Activated naive CD8-positive, alpha-beta T cell (primary cell): ENCODE results near the gene DICER1.

Source experiments
- H3K27ac Mint-ChIP-seq: one replicate; pipeline ENCODE4 v1.8.0; 2021; ENCODE audit warnings: mixed read lengths
- H3K27me3 Mint-ChIP-seq: one replicate; pipeline ENCODE4 v1.8.0; 2021; ENCODE audit warnings: mixed read lengths
- H3K36me3 Mint-ChIP-seq: one replicate; pipeline ENCODE4 v1.8.0; 2021; ENCODE audit warnings: mixed read lengths
- H3K4me1 Mint-ChIP-seq: one replicate; pipeline ENCODE4 v1.8.0; 2021; ENCODE audit warnings: low read depth, mixed read lengths
- H3K4me3 Mint-ChIP-seq: one replicate; pipeline ENCODE4 v1.8.0; 2021; ENCODE audit warnings: mild to moderate bottlenecking, mixed read lengths
- H3K9me3 Mint-ChIP-seq: one replicate; pipeline ENCODE4 v1.8.0; 2021; ENCODE audit warnings: low read depth, mixed read lengths

Gene DICER1

GRCh38 chr14:95106971-95107370, 50.4 kb downstream of the DICER1 start:
- Mint-ChIP-seq H3K4me1 (peaks cover 9% of the 10 kb centered on the region), H3K4me3 (no peak overlapping the region), H3K27me3 (no peaks in the 10 kb centered on the region), H3K9me3 (no peaks in the 10 kb centered on the region), H3K36me3 (peaks cover 17% of the 10 kb centered on the region), H3K27ac (no peak overlapping the region)

- H3K9me3 Mint-ChIP-seq, result no peaks in the 10 kb centered on the region
- peaks cover 17% of the 10 kb centered on the region for H3K36me3 Mint-ChIP-seq
- H3K4me1 Mint-ChIP-seq, result peaks cover 20% of the 10 kb centered on the region
- no peaks in the 10 kb centered on the region for H3K27me3 Mint-ChIP-seq
- H3K27ac Mint-ChIP-seq, result no peak overlapping the region
- H3K4me3 Mint-ChIP-seq, result no peak overlapping the region
These were observed 52.4 kb downstream of the DICER1 start for GRCh38 chr14:95104911-95105310.

- H3K9me3 Mint-ChIP-seq, result no peaks in the 10 kb centered on the region
- no peaks in the 10 kb centered on the region for H3K27me3 Mint-ChIP-seq
- peaks cover 27% of the 10 kb centered on the region for H3K4me1 Mint-ChIP-seq
- no peak overlapping the region for H3K27ac Mint-ChIP-seq
- no peak overlapping the region for H3K4me3 Mint-ChIP-seq
- peaks cover 15% of the 10 kb centered on the region for H3K36me3 Mint-ChIP-seq
These were observed 54.7 kb downstream of the DICER1 start for GRCh38 chr14:95102680-95103044.

GRCh38 chr14:95101736-95102679, 55.3 kb downstream of the DICER1 start:
- Mint-ChIP-seq H3K27ac (peak overlapping the region; percentile 5), H3K9me3 (no peaks in the 10 kb centered on the region), H3K27me3 (no peaks in the 10 kb centered on the region), H3K4me3 (no peak overlapping the region), H3K4me1 (peaks cover 27% of the 10 kb centered on the region), H3K36me3 (peaks cover 14% of the 10 kb centered on the region)

- peaks cover 12% of the 10 kb centered on the region for H3K36me3 Mint-ChIP-seq
- H3K27ac Mint-ChIP-seq, result peak overlapping the region; percentile 16
These were observed 58.2 kb downstream of the DICER1 start for GRCh38 chr14:95098984-95099599.

GRCh38 chr14:95097385-95097784, 59.9 kb downstream of the DICER1 start:
- Mint-ChIP-seq H3K27ac (no peak overlapping the region), H3K4me3 (no peak overlapping the region), H3K4me1 (peaks cover 22% of the 10 kb centered on the region), H3K27me3 (no peaks in the 10 kb centered on the region), H3K36me3 (peaks cover 10% of the 10 kb centered on the region), H3K9me3 (no peaks in the 10 kb centered on the region)

More at GRCh38 chr14:95098984-95099599, 58.2 kb downstream of the DICER1 start:
- H3K27me3 Mint-ChIP-seq, result no peaks in the 10 kb centered on the region
- no peaks in the 10 kb centered on the region for H3K9me3 Mint-ChIP-seq
- H3K4me1 Mint-ChIP-seq, result peaks cover 27% of the 10 kb centered on the region
- H3K4me3 Mint-ChIP-seq, result no peak overlapping the region

GRCh38 chr14:95096476-95096875, 60.9 kb downstream of the DICER1 start:
- Mint-ChIP-seq H3K27me3 (no peaks in the 10 kb centered on the region), H3K4me3 (no peak overlapping the region), H3K27ac (no peak overlapping the region), H3K9me3 (no peaks in the 10 kb centered on the region), H3K36me3 (peaks cover 8% of the 10 kb centered on the region), H3K4me1 (peaks cover 17% of the 10 kb centered on the region)

GRCh38 chr14:95095996-95096395, 61.3 kb downstream of the DICER1 start:
- Mint-ChIP-seq H3K4me1 (peaks cover 16% of the 10 kb centered on the region), H3K9me3 (no peaks in the 10 kb centered on the region), H3K4me3 (no peak overlapping the region), H3K27me3 (no peaks in the 10 kb centered on the region), H3K36me3 (peaks cover 8% of the 10 kb centered on the region), H3K27ac (no peak overlapping the region)

GRCh38 chr14:95092723-95093122, 64.6 kb downstream of the DICER1 start:
- peak overlapping the region; percentile 11 for H3K27ac Mint-ChIP-seq
- H3K36me3 Mint-ChIP-seq, result peaks cover 4% of the 10 kb centered on the region

GRCh38 chr14:95091581-95091980, 65.7 kb downstream of the DICER1 start:
- peaks cover 4% of the 10 kb centered on the region for H3K36me3 Mint-ChIP-seq
- no peaks in the 10 kb centered on the region for H3K4me1 Mint-ChIP-seq
- H3K4me3 Mint-ChIP-seq, result no peak overlapping the region
- no peaks in the 10 kb centered on the region for H3K9me3 Mint-ChIP-seq
- no peaks in the 10 kb centered on the region for H3K27me3 Mint-ChIP-seq
- H3K27ac Mint-ChIP-seq, result no peak overlapping the region

More at GRCh38 chr14:95092723-95093122, 64.6 kb downstream of the DICER1 start:
- H3K4me3 Mint-ChIP-seq, result no peak overlapping the region
- H3K27me3 Mint-ChIP-seq, result no peaks in the 10 kb centered on the region
- no peaks in the 10 kb centered on the region for H3K9me3 Mint-ChIP-seq
- H3K4me1 Mint-ChIP-seq, result no peaks in the 10 kb centered on the region

- Mint-ChIP-seq H3K27ac (no peak overlapping the region), H3K9me3 (no peaks in the 10 kb centered on the region), H3K36me3 (peaks cover 9% of the 10 kb centered on the region), H3K4me1 (no peaks in the 10 kb centered on the region), H3K27me3 (no peaks in the 10 kb centered on the region), H3K4me3 (no peak overlapping the region)
These were observed 68.7 kb downstream of the DICER1 start for GRCh38 chr14:95088665-95089064.

GRCh38 chr14:95087619-95088018, 69.7 kb downstream of the DICER1 start:
- Mint-ChIP-seq H3K27me3 (no peaks in the 10 kb centered on the region), H3K4me3 (no peak overlapping the region), H3K9me3 (no peaks in the 10 kb centered on the region), H3K4me1 (no peaks in the 10 kb centered on the region), H3K36me3 (peaks cover 6% of the 10 kb centered on the region), H3K27ac (no peak overlapping the region)

GRCh38 chr14:95085321-95085720, 72.0 kb downstream of the DICER1 start:
- Mint-ChIP-seq H3K27ac (no peak overlapping the region), H3K9me3 (no peaks in the 10 kb centered on the region), H3K36me3 (peaks cover 6% of the 10 kb centered on the region), H3K27me3 (no peaks in the 10 kb centered on the region), H3K4me3 (no peak overlapping the region), H3K4me1 (no peaks in the 10 kb centered on the region)

GRCh38 chr14:95078867-95079266, 78.5 kb downstream of the DICER1 start:
- H3K4me1 Mint-ChIP-seq, result no peaks in the 10 kb centered on the region
- H3K4me3 Mint-ChIP-seq, result no peak overlapping the region
- no peak overlapping the region for H3K27ac Mint-ChIP-seq
- H3K9me3 Mint-ChIP-seq, result no peaks in the 10 kb centered on the region
- no peaks in the 10 kb centered on the region for H3K27me3 Mint-ChIP-seq
- H3K36me3 Mint-ChIP-seq, result no peaks in the 10 kb centered on the region

- Mint-ChIP-seq H3K27me3 (no peaks in the 10 kb centered on the region), H3K4me1 (no peaks in the 10 kb centered on the region), H3K9me3 (no peaks in the 10 kb centered on the region), H3K4me3 (no peak overlapping the region), H3K36me3 (no peaks in the 10 kb centered on the region), H3K27ac (no peak overlapping the region)
These were observed 80.0 kb downstream of the DICER1 start for GRCh38 chr14:95077345-95077744.
